Dermis microvascular lymphatic vessel endothelial cell (primary cell): ENCODE data around the gene XYLT2. TPM values are rescaled to one million over a fixed set of nuclear protein-coding genes. Genes with fewer than 3 reads are reported as not detected.
A peak's percentile ranks its signal among the peaks of the same experiment; 100 is the strongest.

Source experiments
- DNase-seq, 2 donors: peaks; one replicate each; pipeline versions ENCODE4 v3.0.0 to v3.0.0-alpha.2; 2010; ENCODE audit warnings: low read depth in 2 of 2
- total RNA-seq: library from RNA; depleted of rRNA; stranded (reverse); fragments of >200 nt; gene quantifications from 2 replicates; pipeline ENCODE4 v1.2.1, GENCODE V29; 2014

XYLT2 gene
- total RNA-seq, 1 donor from 2014 or later: 16.6 TPM

- no peak for DNase-seq
These were observed 2.8 kb downstream of the XYLT2 start for GRCh38 chr17:50348522-50349242.

- DNase-seq: no peak
These were observed 3.3 kb downstream of the XYLT2 start for GRCh38 chr17:50349243-50349600.

GRCh38 chr17:50350733-50351132 lies 4.8 kb downstream of the XYLT2 start:
- DNase-seq: no peak

DNA sequence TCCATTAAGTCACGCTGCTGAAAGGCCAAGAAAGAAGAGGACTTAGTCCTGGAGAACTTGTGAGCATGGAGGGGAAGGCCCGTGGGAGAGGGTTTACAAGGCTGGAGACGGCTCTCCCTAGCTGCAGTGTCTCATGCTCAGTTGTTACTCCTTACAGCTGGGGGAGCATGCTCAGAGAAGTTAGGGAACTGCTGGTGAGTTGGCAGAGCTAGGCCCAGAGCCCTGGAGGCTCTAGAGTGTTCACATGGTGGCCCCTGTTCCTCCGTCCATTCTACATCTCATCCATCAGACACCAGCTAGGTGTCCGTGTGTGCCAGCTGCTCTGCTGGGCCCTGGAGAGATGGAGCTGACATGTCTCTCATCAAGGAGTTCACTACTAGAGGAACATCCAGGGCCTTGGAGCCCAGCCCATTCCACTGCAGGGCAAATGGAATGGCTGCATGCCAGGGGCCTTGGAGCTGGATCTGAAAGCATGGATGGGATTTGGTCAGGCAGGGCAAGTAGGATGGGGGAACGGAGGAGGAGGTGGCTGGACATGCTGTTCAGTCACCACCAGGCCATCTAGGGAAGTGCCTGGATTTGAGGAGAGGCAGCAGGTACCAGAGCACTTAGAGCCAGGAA lies 6.3 kb downstream of the XYLT2 start:
- no peak for DNase-seq

- no peak for DNase-seq
These were observed 7.0 kb downstream of the XYLT2 start for GRCh38 chr17:50352693-50353599.

DNA sequence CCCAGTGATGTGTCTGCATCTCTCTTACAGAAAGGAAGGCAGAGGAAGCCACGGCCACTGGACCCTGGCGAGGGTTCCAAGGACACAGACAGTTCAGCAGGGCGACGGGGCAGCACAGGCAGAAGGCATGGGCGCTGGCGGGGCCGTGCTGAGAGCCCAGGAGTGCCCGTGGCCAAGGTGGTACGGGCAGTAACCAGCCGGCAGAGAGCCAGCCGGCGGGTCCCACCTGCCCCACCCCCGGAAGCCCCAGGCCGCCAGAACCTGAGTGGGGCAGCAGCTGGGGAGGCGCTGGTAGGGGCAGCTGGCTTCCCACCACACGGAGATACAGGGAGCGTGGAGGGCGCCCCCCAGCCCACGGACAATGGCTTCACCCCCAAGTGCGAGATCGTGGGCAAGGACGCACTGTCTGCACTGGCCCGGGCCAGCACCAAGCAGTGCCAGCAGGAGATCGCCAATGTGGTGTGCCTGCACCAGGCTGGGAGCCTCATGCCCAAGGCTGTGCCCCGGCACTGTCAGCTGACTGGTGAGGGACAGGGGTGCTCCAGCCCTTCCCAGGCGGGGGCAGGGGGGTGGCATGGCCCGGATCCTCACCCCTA lies 7.8 kb downstream of the XYLT2 start:
- DNase-seq: no peak

- no peak for DNase-seq
These were observed 8.3 kb downstream of the XYLT2 start for GRCh38 chr17:50354198-50354597.

DNA sequence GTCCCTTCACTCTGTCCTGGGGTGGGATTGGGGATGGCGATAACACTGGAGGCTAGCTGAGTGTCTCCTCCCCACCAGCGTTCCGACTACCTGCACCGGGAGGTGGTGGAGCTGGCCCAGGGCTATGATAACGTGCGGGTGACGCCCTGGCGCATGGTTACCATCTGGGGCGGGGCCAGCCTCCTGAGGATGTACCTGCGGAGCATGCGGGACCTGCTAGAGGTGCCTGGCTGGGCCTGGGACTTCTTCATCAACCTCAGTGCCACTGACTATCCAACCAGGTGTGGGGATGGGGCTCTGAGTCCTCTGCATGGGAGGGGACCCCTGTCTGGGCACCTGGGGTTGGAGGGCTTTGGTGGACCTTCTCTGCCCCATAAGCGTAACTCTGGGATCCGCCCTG lies 8.8 kb downstream of the XYLT2 start:
- no peak for DNase-seq

DNA sequence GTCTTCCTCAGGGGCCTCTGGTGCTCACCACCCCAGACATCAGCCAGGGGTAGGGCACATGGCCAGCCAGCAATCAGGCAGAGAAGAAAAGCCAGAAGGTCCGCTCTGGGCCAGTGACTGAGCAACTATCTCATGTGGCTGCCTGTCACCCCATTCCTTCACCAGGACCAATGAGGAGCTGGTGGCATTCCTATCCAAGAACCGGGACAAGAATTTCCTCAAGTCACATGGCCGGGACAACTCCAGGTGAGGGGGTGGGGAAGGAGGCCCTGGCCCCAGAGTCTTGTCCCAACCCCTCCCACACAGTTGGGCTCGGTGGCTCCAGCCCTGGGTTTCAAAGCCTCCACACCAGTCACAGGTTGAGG lies 9.4 kb downstream of the XYLT2 start:
- no peak for DNase-seq

DNA sequence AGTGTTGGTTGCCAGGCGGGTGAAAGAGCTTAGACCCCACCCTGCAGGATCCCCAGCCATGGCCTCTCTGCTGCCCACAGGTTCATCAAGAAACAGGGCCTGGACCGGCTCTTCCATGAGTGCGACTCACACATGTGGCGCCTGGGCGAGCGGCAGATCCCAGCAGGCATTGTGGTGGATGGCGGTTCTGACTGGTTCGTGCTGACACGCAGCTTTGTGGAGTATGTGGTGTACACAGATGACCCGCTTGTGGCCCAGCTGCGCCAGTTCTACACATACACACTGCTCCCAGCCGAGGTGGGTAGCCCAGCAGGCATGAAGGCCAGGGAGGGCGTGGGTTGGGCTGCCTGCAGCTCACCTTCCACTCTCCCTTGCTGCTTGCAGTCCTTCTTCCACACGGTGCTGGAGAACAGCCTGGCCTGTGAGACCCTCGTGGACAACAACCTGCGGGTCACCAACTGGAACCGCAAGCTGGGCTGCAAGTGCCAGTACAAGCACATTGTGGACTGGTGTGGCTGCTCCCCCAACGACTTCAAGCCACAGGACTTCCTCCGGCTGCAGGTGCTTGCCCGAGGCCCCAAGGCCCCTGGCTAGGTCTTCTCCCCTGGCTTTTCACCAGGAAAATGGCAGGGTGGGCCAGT lies 9.9 kb downstream of the XYLT2 start:
- DNase-seq: no peak

- no peak for DNase-seq
These were observed 10.5 kb downstream of the XYLT2 start for GRCh38 chr17:50356418-50356817.

GRCh38 chr17:50356892-50357510 lies 11.1 kb downstream of the XYLT2 start:
- DNase-seq: no peak

DNA sequence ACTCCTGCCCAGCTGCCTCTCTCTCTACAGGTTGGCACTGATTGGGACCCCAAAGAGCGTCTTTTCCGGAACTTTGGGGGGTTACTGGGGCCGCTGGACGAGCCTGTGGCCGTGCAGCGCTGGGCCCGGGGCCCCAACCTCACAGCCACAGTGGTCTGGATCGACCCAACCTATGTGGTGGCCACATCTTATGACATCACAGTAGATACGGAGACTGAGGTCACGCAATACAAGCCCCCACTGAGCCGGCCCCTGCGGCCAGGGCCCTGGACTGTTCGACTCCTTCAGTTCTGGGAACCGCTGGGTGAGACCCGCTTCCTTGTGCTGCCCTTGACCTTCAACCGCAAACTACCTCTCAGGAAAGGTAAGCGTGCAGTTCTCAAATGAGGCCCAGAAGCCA lies 12.3 kb downstream of the XYLT2 start:
- DNase-seq: no peak

DNA sequence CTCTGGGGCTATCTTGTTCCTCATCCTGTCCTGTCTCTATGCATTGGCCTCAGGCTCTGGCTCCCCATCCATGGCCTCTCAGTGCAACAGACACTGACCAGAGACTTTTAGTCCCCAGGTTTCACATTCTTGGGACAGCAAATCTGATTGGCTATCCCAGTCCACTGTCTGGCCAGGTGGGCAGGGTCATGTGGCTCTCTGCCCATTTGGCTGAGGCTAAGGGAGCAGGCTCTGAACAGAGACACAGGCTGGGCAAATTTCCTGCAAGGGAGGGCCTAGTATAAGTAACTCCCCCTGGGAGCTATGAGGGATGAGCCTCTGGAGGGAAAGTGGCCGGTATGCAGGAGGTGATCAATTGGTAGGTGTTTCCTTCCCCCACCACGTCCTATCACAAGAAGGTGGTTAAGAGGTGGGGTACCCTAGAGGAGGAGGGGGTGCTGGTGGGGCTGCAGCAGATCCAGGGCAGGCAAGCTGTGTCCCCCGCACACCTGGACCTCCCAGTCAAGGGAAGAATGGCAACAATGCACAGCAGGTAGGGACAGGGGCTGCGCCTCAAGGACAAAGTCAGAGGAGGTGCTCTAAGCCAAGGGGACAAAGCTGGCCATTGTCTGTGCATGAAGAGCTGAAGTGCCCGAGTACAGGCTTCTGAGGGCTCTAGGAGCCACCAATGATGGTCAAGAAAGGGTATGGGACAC lies 13.2 kb downstream of the XYLT2 start:
- no peak for DNase-seq

DNA sequence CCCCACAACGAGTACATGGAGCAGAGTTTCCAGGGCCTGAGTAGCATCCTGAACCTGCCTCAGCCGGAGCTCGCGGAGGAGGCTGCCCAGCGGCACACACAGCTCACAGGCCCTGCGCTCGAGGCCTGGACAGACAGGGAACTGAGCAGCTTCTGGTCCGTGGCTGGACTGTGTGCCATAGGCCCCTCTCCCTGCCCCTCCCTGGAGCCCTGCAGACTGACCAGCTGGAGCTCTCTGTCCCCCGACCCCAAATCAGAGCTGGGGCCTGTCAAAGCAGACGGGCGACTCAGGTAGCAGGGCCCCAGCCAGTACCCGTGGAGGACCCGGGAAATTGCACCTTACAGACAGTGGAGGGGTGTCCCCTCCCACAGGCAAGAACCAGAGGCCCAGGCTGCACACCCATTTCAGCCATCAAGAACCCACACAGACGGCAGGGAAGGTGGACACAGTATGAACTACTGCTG lies 14.1 kb downstream of the XYLT2 start:
- no peak for DNase-seq

DNA sequence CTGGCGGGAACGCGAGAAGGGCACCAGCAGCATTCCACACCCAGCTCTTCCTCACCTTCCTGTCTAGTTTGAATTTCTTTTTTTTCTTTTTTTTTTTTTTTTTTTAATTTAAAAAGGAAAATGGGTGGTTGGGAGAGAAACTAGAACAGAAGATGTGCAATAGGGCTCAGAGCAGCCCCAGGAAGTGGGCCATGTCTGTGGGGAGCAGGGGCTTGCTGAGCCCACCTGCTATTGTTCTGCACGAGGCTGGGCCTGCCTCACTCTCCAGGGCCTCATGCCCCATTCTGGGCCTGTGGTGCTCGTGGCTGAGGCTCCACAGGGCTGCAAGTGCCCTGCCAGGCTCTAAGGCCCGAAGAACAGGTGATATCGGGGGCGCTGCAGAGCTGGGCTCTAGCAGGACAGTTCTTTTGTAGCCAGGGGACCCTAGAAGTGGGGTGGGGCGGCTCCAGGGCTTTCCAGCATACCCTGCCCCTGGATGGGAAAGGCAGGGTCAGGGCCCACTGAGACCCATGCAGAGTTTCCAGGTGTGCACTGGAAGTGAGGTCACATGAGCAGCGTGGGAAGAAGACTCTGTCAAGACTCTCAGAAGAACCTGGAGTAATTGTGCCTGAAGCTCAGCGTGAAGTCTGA lies 14.7 kb downstream of the XYLT2 start:
- no peak for DNase-seq

- peak; percentile 60 to 80 for DNase-seq
These were observed 15.9 kb downstream of the XYLT2 start for GRCh38 chr17:50361561-50362480.

GRCh38 chr17:50362661-50363060 lies 16.7 kb downstream of the XYLT2 start:
- DNase-seq: no peak
